Activated T-cell treated with anti-CD3 and anti-CD28 coated beads for 1 hour (primary cell): ENCODE data around the gene CD79A.

Experiments
- DNase-seq: peaks from one replicate; pipeline ENCODE4 v3.0.0-alpha.2; 2020; ENCODE audit warnings: low read depth

Gene CD79A

DNA sequence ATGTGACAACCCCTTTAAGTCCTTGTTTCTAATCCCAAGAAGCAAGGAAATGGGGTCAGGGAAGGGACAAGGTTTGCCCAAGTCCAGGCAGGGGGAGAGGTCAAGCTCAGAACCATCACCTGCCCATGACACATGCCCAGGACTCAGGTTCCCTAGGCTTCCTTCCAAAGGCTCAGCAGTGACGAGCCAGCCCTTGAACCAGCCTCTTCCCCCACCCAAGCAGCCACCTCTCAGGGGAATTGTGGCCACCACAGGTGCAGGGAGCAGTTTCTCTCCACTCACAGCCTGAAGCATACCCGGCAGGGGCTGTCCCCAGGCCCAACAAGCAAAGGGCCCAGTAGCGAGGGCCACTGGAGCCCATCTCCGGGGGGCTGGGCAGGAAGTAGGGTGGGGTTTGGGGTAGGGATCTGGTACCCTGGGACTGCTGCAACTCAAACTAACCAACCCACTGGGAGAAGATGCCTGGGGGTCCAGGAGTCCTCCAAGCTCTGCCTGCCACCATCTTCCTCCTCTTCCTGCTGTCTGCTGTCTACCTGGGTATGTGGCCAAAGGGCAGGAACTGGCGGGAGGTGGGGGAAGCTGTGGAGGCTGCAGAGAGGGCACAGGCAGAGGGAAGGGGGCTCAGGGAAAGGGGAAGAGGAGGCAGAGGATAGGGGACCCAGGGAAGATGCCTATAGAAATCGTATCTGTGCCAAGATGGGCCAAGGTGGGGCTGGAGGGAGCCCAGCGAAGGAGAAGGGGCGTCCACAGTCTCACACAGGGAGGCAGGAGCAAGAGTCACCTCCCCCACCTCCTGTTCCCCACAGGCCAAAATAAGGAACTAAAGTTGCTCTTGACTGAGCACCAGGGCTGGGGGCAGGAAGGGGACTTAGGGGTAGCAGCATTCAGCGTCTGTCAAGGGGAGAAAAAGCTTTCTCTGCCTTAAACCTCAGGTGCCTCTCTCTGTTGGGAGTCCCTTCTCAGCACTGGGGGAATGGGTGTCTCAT, at the start of gene CD79A:
Gene CD79A (plus strand): TSS at position 433 of the 986 bp plus-strand sequence. CDS start 26 bp downstream, at position 459.
- no peak for DNase-seq

- no peak for DNase-seq
Measured at GRCh38 chr19:41837981-41838708, 38.9 kb upstream of the CD79A start.

DNA sequence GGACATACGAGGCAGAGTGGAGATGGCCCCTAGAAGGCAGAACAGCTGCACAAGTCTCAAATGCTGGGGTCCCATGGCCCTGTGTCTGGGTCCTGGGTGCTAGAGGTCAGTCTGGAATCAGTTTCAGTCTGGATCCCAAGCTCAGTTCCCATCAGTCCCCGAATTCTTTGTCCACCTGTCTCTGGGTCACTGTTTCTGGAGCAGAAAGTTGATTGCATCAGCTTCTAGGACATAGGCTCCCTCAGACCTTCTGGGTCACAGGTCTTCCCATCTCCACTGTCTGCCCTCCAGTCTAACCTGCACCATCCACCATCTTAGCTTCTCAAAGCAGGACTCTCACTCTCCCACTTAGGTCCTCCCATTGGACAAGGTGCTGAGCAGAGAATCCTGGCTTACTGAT, 37.9 kb upstream of the CD79A start:
- DNase-seq: no peak

- DNase-seq: no peak
Measured at GRCh38 chr19:41843371-41843770, 33.7 kb upstream of the CD79A start.

- DNase-seq: no peak
Measured at GRCh38 chr19:41844601-41845000, 32.5 kb upstream of the CD79A start, which contains the start of gene LYPD4. TSS of gene LYPD4 (minus strand) at chr19:41844683. CDS start at chr19:41839285, 5,398 bp downstream.

- DNase-seq: no peak
Measured at GRCh38 chr19:41845001-41845050, 32.3 kb upstream of the CD79A start, which contains the start of gene DMRTC2. TSS of gene DMRTC2 (plus strand) at chr19:41845042. CDS start at chr19:41847429, 2,387 bp downstream.

GRCh38 chr19:41845051-41845590, 32.0 kb upstream of the CD79A start:
- DNase-seq: no peak

GRCh38 chr19:41847351-41848105, 29.6 kb upstream of the CD79A start:
- no peak for DNase-seq

DNA sequence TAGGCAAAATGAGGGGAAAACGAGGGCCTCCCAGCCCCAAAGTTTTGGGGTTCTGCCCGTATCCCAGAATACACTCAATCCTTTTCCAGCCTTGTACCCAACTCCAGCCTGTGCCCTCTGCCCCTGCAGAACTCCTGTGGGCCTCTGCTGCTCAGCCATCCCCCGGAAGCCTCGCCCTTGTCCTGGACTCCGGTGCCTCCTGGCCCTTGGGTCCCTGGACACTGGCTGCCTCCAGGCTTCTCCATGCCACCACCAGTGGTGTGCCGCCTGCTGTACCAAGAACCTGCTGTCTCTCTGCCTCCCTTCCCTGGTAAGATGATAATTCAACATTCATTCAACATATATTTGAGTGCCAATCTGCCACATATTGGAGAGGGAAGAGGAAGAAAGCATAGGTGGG, 28.4 kb upstream of the CD79A start:
- no peak for DNase-seq

GRCh38 chr19:41849067-41849466, 28.0 kb upstream of the CD79A start:
- DNase-seq: no peak

DNA sequence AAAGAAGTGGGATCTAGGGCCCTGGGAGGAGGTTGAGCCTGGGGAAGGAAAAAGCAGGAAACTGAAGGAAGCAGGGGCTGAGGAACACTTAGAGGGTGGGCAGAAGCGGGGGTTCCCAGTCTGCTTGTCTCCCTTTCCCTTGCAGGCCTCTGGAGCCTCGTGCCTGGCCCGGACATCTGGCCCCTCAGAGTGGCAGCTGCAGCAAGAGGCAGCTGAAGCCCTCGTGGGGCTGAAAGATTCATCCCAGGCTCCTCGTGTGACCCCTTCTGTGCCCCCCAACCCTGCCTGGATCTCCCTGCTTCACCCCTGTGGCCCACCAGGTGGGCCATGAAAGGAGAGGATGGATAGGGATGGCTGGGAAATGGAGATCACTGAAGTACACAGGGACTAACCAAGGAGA, 26.7 kb upstream of the CD79A start:
- no peak for DNase-seq

DNA sequence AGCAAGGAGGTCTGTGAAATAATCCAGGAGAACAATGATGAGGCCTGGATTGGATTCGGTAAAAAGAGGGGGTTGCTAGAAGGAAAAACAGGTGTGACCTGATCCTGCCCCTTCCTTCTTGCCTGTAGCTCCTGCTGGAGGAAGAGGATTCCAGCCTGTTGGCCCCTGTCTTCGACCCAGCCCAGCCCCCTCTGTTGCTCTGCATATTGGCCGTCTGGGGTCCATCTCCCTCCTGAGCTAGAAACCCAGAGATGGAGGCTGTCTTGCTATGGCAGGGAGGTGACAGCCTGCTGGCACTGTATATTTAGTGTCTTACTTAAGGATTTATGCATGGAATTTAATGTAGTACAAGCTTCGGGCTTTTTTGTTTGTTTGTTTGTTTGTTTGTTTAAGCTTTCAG, 25.6 kb upstream of the CD79A start:
- DNase-seq: no peak

GRCh38 chr19:41853344-41853743, 23.7 kb upstream of the CD79A start:
- no peak for DNase-seq

DNA sequence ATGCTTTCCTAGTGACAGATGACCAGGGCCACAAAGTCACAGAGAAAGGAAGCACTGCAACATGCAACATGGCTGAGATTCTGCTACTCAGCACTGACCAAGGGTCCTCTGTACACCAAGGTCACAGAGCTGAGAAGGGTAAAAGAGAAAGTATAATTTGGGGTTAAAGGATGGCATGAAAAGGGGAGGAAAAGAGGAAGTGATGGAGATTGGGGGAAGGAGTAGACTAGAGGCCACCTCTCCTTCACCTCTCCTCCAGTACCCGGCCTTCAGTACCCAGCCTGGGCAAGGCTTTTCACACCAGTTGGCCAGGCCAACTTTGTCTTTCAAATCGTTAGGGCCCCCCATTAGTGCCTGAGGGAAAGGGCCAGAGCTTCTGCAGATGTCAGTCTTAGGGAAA, 23.3 kb upstream of the CD79A start:
- DNase-seq: no peak

GRCh38 chr19:41859213-41859617, 17.9 kb upstream of the CD79A start:
- DNase-seq: no peak

GRCh38 chr19:41859618-41860418, 17.3 kb upstream of the CD79A start, which contains the start of gene RPS19:
TSS of gene RPS19 (plus strand) at chr19:41860255. CDS start at chr19:41860775, 520 bp downstream.
- DNase-seq: peak; percentile 97

DNA sequence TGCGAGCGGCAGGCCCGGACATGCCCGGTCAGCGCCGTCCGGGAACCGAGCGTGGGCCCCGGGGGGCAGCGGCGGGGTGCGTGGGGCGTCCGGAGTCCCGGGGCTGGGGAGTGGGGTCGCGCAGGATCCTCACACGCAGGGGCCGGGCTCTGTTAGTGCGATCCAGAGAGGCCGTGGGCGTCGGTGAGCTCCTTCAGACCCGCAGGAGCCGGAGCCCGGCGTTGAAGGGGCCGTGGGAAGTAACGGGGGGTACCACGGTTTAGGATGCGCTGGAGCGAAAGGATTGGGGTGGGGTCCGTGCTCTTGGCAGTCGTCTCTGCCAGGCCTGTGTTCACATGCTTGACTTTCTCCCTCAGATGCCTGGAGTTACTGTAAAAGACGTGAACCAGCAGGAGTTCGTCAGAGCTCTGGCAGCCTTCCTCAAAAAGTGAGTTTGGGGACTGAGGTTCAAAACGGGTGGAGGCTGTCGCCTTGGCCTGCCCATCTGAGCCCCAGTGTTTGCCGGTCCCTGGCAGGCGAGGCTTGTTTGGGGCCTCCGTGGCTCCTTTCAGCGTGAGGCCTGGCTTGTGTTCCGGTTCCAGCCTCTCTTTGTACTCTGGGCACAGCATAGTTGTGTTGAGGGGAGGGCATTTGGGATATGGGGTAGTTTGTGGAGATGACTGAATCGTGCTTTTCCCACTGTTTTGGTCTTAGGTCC, 16.5 kb upstream of the CD79A start:
- DNase-seq: no peak

GRCh38 chr19:41861116-41861768, 15.8 kb upstream of the CD79A start:
- no peak for DNase-seq

DNA sequence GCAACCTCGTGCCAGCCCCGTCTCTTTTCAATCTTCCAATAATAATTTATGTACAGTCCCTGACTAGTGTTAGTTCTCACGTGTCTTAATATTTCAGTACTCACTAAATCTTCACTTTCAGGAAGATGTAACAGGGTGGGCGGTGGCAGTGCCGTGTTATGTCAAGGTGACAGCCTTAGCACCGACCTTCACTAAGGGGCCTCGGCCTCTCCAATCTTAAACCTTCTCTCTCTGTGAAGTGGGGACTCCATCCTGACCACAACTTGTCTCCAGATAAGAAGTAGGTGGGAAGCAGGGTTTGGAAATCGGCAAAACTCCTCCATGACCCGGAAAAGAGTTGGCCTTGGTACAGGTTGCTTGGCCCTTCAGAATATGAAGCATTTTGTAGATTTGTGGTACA, 15.2 kb upstream of the CD79A start:
- DNase-seq: no peak

DNA sequence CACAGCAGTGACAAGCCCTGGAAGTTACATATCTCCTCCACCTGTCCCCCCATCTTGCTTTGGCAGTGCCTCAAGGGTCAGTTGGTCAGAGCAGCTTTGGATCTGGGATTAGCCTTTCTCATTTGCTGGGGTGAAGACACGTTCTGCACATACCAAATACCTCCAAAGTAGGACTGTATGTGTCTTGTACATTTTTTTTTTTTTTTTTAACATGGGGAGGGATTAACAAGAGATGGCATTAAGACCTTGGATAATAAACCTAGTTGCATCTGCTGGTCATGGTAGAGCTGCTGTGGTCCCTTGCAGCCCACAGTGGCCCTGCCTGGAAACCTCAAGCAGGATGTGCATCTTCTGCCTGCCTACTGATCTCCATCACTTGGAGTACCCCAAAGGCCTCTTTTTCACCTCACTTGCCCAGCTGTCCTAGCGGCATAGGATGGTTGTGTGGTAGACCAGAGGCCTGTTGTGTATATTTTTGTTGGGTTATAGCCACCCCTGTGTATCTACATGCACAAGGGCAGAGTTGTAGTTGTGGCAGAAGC, 14.6 kb upstream of the CD79A start:
- DNase-seq: no peak
